DMS114 treated with DMSO at 0.1 percent for 48 hours (cell line): ENCODE results near the gene PDGFRB.
A peak's percentile ranks its signal among the peaks of the same experiment; 100 is the strongest.

Experiments used
- DNase-seq: peaks from one replicate; lab custom pipeline; 2025; ENCODE audit not compliant: unreplicated experiment; lab: John Stamatoyannopoulos, UW

Gene PDGFRB

DNA sequence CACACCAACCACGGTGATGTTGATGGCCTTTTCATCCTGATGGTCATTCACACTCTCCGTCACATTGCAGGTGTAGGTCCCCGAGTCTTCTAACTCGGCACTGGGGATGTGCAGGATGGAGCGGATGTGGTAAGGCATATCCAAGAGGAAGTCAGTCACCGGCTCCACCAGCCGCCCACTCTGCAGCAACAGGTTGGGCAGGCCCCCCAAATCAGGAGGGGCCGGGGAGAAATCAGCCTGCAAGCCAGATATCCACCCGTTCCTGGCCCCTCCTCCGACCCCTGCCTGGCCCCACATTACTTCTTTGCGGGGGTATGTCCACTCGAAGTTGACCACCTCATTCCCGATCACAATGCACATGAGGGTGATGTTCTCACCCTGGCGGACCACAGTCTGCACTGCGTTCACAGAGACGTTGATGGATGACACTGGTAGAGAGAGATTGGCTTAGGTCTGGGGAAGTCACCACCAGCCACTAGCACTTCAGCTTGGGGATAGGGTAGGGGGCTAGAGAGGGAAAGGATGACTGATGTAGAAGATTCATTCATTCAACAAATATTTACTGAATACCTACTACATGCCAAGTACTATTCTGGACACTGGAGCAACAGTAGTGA is 22.0 kb downstream of the PDGFRB start:
- no peak for DNase-seq

DNA sequence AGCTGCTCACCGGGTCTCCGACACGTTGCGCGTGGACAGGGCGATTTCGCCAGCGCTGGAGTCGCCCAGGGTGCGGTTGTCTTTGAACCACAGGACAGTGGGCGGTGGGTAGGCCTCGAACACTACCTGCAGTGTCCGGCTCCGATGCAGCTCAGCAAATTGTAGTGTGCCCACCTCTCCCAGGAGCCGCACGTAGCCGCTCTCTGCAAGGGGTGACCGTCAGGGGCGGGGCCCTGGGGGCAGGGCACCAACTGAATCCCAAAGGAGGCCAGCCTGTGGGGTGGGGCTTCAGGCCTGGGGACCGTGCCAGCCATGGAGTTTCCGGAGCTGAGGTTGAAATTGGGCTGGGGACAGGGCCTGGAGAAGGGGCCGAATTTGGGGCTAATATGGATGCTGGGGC is 22.9 kb downstream of the PDGFRB start:
- DNase-seq = no peak

DNA sequence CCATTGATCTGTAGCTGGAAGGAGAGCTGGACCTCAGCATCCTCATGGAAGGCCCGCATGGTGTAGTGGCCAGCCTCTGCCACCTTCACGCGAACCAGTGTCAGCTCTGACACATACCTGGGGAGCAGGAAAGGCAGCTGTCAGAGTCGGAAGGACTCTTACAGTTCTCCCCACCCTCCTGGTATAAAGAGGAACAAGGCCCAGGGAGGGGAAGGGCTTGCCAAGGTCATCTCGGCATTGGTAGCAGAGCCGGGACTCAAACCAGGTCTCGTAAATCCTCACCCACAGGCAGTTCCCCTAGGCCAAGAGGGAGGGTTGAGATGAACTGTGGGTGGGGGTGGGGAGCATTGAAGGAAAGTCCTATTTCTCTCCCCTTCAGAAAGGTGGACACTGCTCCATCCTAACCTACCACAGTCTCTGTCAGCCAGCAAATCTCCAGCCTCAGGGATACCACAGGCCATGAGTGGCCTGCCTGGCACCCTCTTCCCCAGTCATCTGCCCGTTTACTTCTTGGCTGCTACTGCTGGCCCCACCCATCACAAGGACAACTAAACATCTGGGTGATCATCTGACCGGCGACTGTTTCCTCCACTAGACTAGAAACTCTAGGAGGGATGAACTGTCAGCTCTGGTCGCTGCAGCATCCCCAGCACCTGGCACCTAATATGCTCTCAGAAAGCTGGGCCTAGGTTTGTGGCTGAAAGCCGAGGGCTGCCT is 23.5 kb downstream of the PDGFRB start:
- DNase-seq = no peak

DNA sequence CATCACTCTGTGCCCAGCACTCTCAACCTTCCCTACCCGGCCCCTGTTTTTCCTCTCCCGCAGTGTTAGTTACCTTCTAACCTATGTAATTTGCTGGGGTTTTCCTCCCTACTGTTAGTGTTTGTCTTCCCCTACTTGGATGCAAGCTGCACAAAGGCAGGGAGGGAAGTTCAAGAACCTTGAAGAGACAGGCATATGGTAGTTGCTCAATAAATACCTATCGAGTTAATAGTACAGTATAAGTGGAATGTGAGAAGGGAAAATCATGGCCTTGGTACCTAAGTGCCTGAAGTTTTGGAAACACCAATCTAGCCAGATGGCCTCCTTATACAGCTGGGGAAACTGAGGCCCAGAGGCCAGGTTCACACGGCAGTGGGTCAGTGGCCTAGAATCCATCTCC is 24.2 kb downstream of the PDGFRB start:
- DNase-seq = no peak

DNA sequence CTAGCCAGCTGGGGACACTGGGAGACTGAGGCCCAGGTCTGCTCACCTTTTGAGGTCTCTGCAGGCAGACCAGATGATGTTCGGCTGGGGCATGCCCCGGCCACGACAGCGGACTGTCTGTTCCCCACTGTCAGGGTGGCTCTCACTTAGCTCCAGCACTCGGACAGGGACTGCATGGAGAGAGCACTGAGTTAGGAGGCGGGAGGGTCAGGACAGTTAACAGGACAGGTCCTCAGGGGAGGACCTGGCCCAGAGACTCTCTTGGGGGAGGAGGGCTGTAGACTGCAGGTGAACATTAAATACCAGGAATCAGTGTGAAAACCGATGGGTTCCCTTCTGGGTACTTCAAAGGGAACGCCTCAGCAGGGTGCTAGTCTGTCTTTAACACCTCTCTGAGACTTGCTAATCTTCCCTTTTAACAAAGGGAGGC is 25.1 kb downstream of the PDGFRB start:
- no peak for DNase-seq

DNA sequence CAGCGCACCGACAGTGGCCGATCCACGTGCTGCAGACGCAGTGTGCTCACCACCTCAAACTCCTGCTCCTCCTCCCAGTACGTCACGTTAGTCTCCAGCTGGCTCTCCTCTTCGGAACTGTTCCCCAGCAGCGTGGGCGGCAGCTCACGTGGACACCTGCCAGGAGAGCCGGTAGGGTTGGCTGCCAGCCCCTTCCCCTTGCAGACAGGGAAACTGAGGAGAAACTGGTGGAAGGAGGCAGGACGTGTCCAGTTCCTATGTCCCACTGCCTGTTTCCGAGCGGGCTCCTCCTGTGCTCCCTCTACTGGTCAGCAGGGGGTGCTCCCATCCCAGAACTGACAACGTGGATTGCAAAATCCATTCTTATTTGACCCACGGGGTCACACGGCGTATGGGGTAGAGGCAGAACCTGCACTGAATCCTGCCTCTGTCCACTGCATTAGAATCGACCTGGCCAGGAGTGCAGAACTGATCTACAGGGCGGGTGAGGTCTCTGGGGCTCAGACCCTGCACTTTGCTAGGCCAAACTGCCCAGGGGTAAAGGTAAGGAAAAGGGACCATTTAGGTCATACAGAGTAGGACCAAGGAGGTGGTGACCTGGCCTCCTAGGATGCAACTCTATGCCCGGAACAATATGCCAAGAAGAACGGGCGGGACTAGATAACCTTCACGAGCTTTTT is 25.7 kb downstream of the PDGFRB start:
- peak; percentile 26 for DNase-seq

DNA sequence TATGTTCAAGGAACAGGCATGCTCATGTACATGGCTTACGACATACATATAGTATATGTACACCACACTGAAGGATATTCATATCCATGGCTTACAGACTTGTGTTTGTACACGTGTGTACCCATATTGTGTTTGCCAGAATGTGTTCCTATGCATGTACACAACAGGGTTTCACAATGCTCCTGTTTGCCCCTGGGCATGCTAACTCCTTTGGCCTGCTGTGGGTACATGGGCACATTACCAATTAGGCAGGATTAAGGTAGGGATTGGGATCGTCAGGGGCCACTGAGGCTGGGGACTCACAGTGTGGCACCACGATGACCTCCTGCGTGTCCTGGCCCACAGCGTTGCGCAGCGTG is 26.2 kb downstream of the PDGFRB start:
- no peak for DNase-seq

DNA sequence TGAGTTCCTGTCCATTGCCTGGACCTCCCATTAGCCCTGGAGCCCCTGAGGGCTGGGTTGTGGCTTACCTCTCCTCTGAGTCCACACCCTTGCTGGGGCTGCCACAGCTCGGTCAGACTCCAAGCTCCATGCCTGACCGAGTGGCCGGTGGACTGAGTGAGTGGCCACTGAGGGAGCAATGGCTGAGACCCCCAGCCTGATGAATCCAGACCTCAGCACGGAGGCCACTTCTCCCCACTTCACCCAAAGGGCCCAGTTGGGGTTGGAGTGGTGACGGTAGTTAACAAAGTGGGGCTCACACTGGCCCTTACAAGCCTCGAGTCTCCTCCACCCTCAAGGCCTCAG is 28.8 kb downstream of the PDGFRB start:
- no peak for DNase-seq

DNA sequence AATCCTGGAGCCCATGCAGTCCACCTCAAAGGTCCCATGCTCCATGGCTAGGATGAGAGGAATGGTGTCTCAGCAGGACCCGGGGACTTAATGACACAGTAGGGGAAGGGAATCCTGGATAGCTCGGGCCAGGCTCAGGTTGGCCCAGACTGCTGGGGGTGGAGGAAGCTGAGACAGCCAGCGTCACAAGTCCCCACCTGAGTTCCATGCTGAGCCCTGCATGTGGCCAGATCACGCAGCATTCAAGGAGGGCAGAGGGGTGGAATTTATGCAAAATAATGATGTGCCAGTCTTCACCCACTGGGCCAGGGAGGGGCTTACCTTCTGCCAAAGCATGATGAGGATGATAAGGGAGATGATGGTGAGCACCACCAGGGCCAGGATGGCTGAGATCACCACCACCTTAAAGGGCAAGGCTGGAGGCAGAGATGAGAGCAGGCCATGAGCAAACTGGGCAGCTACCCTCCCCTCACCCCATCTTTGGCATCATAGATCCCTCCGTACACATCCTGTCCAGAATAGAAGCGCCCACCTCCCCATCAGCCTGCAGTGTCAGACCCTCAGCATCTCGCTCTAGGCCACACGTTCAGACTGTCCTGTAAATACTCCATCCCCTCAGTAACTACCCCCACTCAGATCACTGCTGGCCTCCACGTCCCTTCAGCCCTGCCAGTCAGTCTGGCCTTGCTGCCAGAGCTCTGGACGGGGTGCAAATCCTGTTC is 29.3 kb downstream of the PDGFRB start:
- DNase-seq = no peak

DNA sequence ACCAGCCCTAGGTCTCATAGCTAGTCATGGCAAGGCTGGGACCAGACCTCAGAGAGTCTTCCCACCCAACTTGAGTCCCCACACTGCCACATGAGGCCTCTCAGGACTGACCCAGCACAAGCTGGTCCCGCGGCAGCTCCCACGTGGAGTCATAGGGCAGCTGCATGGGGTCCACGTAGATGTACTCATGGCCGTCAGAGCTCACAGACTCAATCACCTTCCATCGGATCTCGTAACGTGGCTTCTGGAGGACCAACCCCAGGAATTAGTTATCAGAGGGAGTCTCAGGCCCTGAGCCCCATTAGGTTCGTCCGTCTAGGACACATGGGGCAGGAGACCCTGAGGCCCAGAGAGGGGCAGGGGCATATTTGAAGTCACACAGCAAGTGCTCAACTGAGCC is 30.3 kb downstream of the PDGFRB start:
- no peak for DNase-seq

DNA sequence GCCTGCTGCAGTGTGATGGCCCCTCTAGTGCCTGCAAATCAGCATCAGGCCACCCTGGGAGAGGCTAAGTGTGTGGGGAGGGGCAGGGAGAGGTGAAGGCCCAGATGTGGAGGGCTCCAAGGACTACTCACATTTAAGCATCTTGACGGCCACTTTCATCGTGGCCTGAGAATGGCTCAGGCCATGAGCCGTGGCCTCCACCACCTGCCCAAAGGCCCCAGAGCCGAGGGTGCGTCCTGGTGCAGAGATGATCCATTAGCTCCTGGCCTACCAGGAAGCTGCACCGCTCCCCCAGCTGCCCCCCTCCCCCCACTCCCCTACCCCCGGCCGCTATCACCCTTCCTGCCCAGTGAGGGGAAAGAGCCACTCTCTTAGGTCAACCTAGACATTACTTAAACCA is 31.0 kb downstream of the PDGFRB start:
- no peak for DNase-seq

DNA sequence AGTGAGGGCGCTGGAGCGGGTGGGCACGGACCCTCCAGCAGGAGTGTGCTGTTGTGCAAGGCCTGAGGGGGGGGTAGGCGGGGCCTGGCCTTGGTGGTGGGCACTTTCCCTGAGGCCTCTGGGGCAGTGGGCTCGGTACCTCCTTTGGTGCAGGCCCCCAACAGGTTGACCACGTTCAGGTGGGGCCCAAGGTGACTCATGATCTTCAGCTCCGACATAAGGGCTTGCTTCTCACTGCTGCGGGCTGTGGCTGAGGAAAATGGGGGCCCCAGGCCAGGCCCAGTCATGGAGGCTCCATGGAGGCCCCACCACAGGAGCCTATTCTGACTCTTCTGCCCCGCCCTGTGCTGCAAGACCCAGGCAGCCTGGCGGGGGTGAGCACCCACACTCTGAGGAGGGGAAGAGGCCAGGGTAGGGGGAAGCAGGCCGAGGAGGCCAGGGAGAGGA is 31.5 kb downstream of the PDGFRB start:
- DNase-seq = no peak

DNA sequence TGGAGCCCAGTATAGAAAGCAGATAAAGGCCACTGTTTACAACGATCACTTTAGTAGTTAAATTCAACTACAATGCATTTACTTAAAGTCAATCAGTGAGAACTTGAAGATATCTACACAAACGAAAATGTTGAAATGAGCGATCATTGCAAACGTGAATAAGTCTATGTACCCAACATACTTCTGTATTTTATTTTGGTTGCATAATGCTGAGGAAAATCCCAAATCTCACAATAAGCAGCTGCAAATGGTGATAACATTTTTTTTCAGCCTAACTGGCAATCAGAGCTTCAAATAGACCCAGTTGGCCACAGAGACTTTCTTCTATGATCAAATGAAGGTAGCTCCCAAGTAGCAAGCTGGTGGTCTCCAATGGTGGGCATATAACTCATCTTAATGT is 32.1 kb downstream of the PDGFRB start:
- DNase-seq = no peak

DNA sequence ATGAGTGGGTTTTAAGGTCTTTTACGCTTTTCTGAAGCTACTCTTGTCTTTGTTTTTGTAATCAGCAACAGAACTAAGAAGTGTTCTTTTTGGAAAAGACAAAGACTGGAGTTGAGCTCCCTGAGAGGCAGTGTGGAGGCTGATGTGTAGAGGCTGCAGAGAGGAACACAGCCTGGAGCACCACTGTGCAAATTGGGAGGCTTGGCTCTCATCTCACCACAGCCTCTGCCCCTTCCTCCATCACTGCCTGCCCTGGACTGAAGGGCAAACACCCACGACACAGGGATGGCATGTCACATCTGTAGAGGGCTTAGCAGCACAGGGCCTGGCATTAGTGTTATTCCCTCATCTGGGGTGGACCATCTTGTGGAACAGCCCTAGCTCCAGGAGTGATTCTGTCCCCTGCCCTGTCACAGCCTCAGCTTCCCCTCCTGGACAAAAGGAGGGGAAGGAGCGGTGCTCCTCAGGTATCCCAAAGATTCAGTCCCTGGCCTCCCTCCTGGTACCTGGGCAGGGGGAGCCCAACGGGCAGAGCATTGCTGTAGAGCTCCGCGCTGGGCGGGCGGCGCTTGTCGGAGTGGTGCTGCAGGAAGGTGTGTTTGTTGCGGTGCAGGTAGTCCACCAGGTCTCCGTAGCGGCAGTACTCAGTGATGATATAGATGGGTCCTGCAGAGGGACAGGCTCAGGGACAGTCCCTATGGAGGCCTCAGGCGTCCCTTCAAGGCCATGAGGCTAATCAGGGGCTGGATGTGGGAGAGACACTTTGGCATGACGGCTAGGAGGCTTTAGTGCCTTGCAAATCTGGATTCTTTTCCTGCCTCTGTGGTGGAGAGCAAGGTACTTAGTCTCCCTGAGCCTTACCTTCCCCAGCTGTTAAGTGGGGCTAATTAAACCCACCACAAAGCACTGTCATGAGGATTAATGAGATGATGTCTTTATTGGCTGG is 32.8 kb downstream of the PDGFRB start:
- no peak for DNase-seq

DNA sequence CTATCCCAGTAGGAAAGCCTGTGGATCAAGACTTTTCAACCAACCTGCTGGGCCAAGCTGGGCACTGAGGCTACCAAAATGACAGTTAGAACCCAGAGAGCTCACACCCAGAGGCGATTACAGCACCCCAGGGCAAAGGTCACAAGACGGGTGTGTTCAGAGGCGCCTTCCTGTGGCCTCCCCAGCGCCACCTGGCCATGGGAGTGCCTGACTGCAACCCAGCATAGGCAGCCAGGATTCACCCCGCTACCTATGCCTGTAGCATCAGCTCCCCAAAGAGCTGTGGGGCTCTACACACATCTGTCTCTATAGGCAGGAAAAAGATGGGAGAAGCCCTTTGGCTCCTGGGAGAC is 33.5 kb downstream of the PDGFRB start:
- DNase-seq = no peak

DNA sequence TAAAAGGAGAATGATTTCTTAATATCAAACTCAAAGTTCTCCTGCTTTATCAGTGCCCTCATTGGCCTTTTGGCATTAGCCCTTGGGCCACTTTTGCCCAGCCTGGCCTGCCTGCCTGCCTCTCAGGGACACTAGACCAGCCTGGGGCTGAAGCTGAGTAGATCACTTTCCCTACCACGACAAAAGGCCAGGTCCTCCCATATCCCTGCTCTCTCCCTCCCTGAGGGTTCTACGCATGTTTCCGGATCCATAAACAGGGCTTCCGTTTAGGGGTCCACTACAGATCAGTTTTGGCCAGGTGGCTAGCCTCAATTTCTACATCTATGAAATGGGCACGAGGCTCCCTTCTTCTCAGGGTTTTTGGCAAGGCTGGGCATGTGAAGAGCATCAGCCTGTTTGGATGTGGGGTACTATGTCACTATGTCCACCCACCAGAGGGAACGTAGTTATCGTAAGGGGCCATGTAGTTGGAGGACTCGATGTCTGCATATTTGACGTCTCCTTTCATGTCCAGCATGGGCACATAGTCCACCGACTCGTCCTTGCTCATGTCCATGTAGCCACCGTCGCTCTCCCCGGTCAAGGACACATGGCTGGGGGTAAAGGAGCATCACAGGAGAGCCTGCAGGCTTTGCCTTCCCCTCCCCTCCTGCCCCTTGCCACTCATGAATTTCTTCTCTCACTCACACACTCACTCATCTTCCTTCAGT is 34.0 kb downstream of the PDGFRB start:
- DNase-seq = no peak

DNA sequence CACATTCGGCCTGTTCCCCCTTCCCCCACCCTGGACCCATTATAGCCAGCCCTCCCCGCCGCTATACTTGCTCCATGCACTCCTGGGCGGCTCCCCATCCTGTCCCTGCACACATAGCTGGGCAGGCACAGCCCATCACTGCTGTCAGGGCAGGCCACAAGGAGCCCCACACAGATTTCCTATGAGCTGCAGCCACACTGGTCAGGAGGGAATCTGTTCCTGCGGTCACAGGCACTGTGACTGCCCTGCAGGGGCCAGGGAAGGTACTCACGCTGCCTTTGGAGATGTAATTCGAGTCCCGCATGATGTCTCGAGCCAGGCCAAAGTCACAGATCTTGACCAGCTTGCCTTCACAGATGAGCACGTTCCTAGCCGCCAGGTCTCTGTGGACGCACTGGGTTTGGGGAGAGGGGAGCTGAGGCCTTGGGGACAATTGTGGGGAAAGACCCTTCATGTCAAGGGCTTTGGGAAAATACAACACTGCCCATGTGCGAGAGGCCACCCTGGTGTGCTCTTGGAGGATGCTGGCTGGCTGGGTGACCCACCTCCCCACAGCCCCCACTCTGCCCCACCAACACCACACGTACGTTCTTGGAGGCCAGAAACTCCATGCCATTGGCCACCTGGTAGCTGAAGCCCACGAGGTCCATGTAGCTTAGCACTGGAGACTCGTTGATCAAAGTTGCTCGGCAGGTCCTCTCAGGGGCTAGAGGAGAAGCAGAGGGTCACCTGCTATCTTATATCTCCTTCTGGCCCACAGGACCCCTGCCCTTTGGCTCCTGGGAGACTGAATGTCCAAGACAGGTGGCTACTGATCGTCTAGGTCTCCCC is 34.8 kb downstream of the PDGFRB start:
- no peak for DNase-seq

DNA sequence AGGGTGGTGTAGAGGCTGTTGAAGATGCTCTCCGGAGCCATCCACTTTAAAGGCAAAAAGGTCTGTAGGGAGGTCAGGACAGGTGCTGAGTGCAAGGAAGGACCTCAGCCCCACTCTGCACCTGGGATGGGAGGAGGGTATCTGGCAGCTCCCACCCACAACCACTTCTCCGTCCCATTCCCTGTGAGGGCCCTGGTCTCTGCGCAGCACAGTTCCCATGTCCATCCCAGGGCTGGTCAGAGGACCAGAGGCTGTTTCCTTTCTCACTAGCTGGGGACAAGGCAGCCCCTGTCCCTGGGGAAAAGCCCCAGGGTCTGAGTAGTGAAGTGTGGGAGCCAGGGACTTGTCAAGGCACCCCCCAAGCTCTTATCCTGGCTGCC is 35.6 kb downstream of the PDGFRB start:
- DNase-seq = no peak

DNA sequence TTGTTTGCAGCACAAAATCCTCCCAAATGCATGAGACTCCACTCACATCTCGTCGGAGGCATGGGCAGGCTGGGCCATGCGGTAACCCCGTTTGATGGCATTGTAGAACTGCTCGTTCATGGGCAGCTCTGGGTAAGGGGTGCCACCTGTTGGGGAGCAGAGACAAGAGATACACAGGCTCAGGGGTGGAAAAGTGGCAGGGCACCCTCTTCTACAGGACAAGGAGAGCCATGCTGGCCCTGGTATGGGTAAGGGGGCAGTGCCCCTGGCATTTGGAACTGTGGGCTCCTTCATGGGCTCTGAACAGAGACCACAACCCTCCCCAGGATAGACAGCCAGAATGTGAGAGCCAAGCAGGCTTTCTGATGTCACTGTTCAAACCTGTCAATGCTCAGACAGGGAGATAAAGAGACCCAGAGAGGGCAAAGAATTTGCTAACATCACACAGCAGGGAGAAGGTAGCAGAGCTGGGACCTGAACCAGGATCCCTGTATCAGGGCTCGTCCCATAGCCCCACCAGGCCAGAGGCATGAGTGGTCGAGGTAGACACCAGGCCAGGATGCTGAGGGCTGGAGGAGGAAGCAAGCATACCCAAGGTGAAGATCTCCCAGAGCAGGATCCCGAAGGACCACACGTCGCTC is 36.1 kb downstream of the PDGFRB start:
- no peak for DNase-seq
